ENCODE results near the gene TMCC1. TPM values are rescaled to one million over a fixed set of nuclear protein-coding genes. Genes with fewer than 3 reads are reported as not detected.

Gene TMCC1
- total RNA-seq, 2 donors from 2014 or later = 41.0 to 51.1 TPM

- peaks cover 64% of the 10 kb centered on the region for H3K36me3 ChIP-seq (ENCODE audit: control insufficient read depth, insufficient read depth, low read length)
- peak overlapping the region; percentile 56 for H3K27ac Mint-ChIP-seq
- 93 to 100% methylated on average over 1 of the region's 2 CpGs for WGBS, 2 experiments (ENCODE audit: insufficient coverage in 1 of 2, insufficient read length in 1 of 2)
Observed at GRCh38 chr3:129855170-129855831, 38.2 kb downstream of the TMCC1 start.

GRCh38 chr3:129854460-129854859 is 39.1 kb downstream of the TMCC1 start:
- Mint-ChIP-seq H3K36me3 (ENCODE audit: low read depth) (peaks cover 63% of the 10 kb centered on the region), H3K9me3 (peaks cover 21% of the 10 kb centered on the region), H3K27ac (no peak overlapping the region), H3K4me1 (peaks cover 10% of the 10 kb centered on the region), H3K4me3 (no peak overlapping the region), H3K27me3 (ENCODE audit: insufficient read depth) (no peaks in the 10 kb centered on the region)
- Histone ChIP-seq H3K36me3 (ENCODE audit: control insufficient read depth, insufficient read depth, low read length) (peaks cover 61% of the 10 kb centered on the region), H3K4me1 (ENCODE audit: control insufficient read depth, insufficient read depth, low read length) (no peaks in the 10 kb centered on the region), H3K27ac (ENCODE audit: low read depth, low read length) (no peak overlapping the region), H3K9me3 (ENCODE audit: control insufficient read depth, low read length) (peaks cover 36% of the 10 kb centered on the region), H3K27me3 (ENCODE audit: control insufficient read depth, insufficient read depth, low read length, poor library complexity, severe bottlenecking) (no peaks in the 10 kb centered on the region), H3K9ac (ENCODE audit: extremely low read depth, low read length, poor library complexity, severe bottlenecking) (no peak overlapping the region), H3K4me3 (ENCODE audit: low read length) (no peak overlapping the region)
- WGBS, 2 experiments (ENCODE audit: insufficient coverage in 1 of 2, insufficient read length in 1 of 2) = 93% methylated on average over 1 of the region's 1 CpG; no CpG with 5 or more reads in 1 of the 2 experiments
- DNase-seq = no peak
- TF ChIP-seq CTCF (conservative IDR thresholded peaks at IDR 0.05) = no peak

More at GRCh38 chr3:129855170-129855831, 38.2 kb downstream of the TMCC1 start:
- no peaks in the 10 kb centered on the region for H3K27me3 ChIP-seq (ENCODE audit: control insufficient read depth, insufficient read depth, low read length, poor library complexity, severe bottlenecking)
- no peak overlapping the region for H3K27ac ChIP-seq (ENCODE audit: low read depth, low read length)
- H3K9ac ChIP-seq (ENCODE audit: extremely low read depth, low read length, poor library complexity, severe bottlenecking) = no peak overlapping the region
- H3K4me1 Mint-ChIP-seq = peaks cover 10% of the 10 kb centered on the region
- no peak overlapping the region for H3K4me3 ChIP-seq (ENCODE audit: low read length)
- H3K9me3 Mint-ChIP-seq = peaks cover 17% of the 10 kb centered on the region
- no peaks in the 10 kb centered on the region for H3K4me1 ChIP-seq (ENCODE audit: control insufficient read depth, insufficient read depth, low read length)
- H3K9me3 ChIP-seq (ENCODE audit: control insufficient read depth, low read length) = peaks cover 31% of the 10 kb centered on the region
- H3K4me3 Mint-ChIP-seq = no peak overlapping the region
- TF ChIP-seq CTCF (conservative IDR thresholded peaks at IDR 0.05) = no peak
- no peak for DNase-seq
- no peaks in the 10 kb centered on the region for H3K27me3 Mint-ChIP-seq (ENCODE audit: insufficient read depth)
- peaks cover 67% of the 10 kb centered on the region for H3K36me3 Mint-ChIP-seq (ENCODE audit: low read depth)

- Histone ChIP-seq H3K4me1 (ENCODE audit: control insufficient read depth, insufficient read depth, low read length) (no peaks in the 10 kb centered on the region), H3K27ac (ENCODE audit: low read depth, low read length) (no peak overlapping the region), H3K9ac (ENCODE audit: extremely low read depth, low read length, poor library complexity, severe bottlenecking) (no peak overlapping the region), H3K9me3 (ENCODE audit: control insufficient read depth, low read length) (peaks cover 43% of the 10 kb centered on the region), H3K27me3 (ENCODE audit: control insufficient read depth, insufficient read depth, low read length, poor library complexity, severe bottlenecking) (no peaks in the 10 kb centered on the region), H3K36me3 (ENCODE audit: control insufficient read depth, insufficient read depth, low read length) (peaks cover 50% of the 10 kb centered on the region), H3K4me3 (ENCODE audit: low read length) (no peak overlapping the region)
- Mint-ChIP-seq H3K4me1 (no peaks in the 10 kb centered on the region), H3K27ac (no peak overlapping the region), H3K27me3 (ENCODE audit: insufficient read depth) (no peaks in the 10 kb centered on the region), H3K9me3 (peaks cover 28% of the 10 kb centered on the region), H3K36me3 (ENCODE audit: low read depth) (peaks cover 63% of the 10 kb centered on the region), H3K4me3 (no peak overlapping the region)
- TF ChIP-seq CTCF (conservative IDR thresholded peaks at IDR 0.05) = no peak
- no peak for DNase-seq
- WGBS, 2 experiments (ENCODE audit: insufficient coverage in 1 of 2, insufficient read length in 1 of 2) = 82 to 94% methylated on average over 1 to 2 of the region's 2 CpGs
Observed at GRCh38 chr3:129845956-129846355, 47.6 kb downstream of the TMCC1 start.

All from endodermal cell (in vitro differentiated cells).